Ammon's horn (tissue), 1 donor: ENCODE data around the gene P2RX2.
A peak's percentile ranks its signal among the peaks of the same experiment; 100 is the strongest.
"Not testable (repeated sequence)": the region's sequence is repeated elsewhere in the genome, so short reads cannot be mapped to it uniquely, and the experiment has no call there.

Experiments
- DNase-seq: peaks from one replicate; pipeline ENCODE4 v3.0.0-alpha.2; 2016; ENCODE audit warnings: low spot score

Gene P2RX2

GRCh38 chr12:132583736-132584135 lies 34.8 kb upstream of the P2RX2 start:
- DNase-seq, result no peak

- DNase-seq, result no peak
Measured at GRCh38 chr12:132584429-132584828, 34.1 kb upstream of the P2RX2 start.

- no peak for DNase-seq
Measured at GRCh38 chr12:132585177-132585576, 33.4 kb upstream of the P2RX2 start.

GRCh38 chr12:132586929-132587328 lies 31.6 kb upstream of the P2RX2 start:
- DNase-seq, result no peak

GRCh38 chr12:132587781-132588180 lies 30.8 kb upstream of the P2RX2 start:
- no peak for DNase-seq

GRCh38 chr12:132588319-132588718 lies 30.3 kb upstream of the P2RX2 start:
- no peak for DNase-seq

GRCh38 chr12:132588821-132589669 lies 29.5 kb upstream of the P2RX2 start:
- DNase-seq, result no peak

- DNase-seq, result no peak
Measured at GRCh38 chr12:132591107-132591935, 27.3 kb upstream of the P2RX2 start.

- DNase-seq, result no peak
Measured at GRCh38 chr12:132592282-132592970, 26.1 kb upstream of the P2RX2 start.

- DNase-seq, result no peak
Measured at GRCh38 chr12:132593071-132593470, 25.5 kb upstream of the P2RX2 start.

- DNase-seq, result no peak
Measured at GRCh38 chr12:132593521-132593920, 25.1 kb upstream of the P2RX2 start.

GRCh38 chr12:132593938-132594358 lies 24.6 kb upstream of the P2RX2 start:
- peak; percentile 98 for DNase-seq

- no peak for DNase-seq
Measured at GRCh38 chr12:132595183-132595582, 23.4 kb upstream of the P2RX2 start.

- no peak for DNase-seq
Measured at GRCh38 chr12:132596016-132596415, 22.6 kb upstream of the P2RX2 start.

GRCh38 chr12:132597333-132598316 lies 21.0 kb upstream of the P2RX2 start:
- peak; percentile 59 for DNase-seq

- not testable (repeated sequence) for DNase-seq
Measured at GRCh38 chr12:132599502-132599901, 19.1 kb upstream of the P2RX2 start.

- peak; percentile 71 for DNase-seq
Measured at GRCh38 chr12:132600048-132601032, 18.2 kb upstream of the P2RX2 start.

- no peak for DNase-seq
Measured at GRCh38 chr12:132601171-132601883, 17.2 kb upstream of the P2RX2 start.

GRCh38 chr12:132602572-132603239 lies 15.9 kb upstream of the P2RX2 start:
- DNase-seq, result no peak
